Esophagus squamous epithelium (tissue), 4 donors: ENCODE data around the gene BMP7.

Source experiments
- POLR2A ChIP-seq, 4 donors: fragments of 450-650 bp; IDR thresholded peaks; one replicate each; pipeline ENCODE4 v1.6.1; 2017; ENCODE audit warnings: antibody characterized with exemption in 4 of 4, mild to moderate bottlenecking in 4 of 4, moderate library complexity in 3 of 4
- TF ChIP-seq, protein P1 (sequence below), 6 experiments: fragments of 450-650 bp in 4 of 6; fragments of 200-600 bp in 2 of 6; sonication (generic) in 2 of 6; IDR thresholded peaks; one replicate each; pipeline ENCODE4 v1.5.1; 2016 to 2019; ENCODE audit warnings: antibody characterized with exemption in 6 of 6, mild to moderate bottlenecking in 4 of 6, moderate library complexity in 4 of 6

DNA sequence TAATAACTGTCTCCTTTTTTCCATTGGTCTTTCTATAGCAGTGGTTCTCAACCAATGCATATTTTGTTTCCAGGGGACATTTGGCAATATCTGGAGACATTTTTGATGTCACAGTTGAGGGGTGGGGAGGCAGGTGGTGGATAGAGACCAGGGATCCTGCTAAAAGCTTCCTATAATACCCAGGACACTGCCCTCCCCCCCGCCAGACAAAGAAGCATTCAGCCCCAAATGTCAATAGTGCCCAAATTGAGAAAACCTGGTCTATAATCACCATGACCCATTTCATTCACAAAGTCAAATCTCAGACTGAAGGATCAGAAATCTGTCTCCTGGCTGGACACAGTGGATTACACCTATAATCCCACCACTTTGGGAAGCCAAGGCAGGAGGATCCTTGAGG lies 128.8 kb downstream of the BMP7 start:
- TF ChIP-seq, protein P1, sequence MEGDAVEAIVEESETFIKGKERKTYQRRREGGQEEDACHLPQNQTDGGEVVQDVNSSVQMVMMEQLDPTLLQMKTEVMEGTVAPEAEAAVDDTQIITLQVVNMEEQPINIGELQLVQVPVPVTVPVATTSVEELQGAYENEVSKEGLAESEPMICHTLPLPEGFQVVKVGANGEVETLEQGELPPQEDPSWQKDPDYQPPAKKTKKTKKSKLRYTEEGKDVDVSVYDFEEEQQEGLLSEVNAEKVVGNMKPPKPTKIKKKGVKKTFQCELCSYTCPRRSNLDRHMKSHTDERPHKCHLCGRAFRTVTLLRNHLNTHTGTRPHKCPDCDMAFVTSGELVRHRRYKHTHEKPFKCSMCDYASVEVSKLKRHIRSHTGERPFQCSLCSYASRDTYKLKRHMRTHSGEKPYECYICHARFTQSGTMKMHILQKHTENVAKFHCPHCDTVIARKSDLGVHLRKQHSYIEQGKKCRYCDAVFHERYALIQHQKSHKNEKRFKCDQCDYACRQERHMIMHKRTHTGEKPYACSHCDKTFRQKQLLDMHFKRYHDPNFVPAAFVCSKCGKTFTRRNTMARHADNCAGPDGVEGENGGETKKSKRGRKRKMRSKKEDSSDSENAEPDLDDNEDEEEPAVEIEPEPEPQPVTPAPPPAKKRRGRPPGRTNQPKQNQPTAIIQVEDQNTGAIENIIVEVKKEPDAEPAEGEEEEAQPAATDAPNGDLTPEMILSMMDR (IDR thresholded peaks at IDR 0.05): no peak
- no peak for TF ChIP-seq POLR2A (IDR thresholded peaks at IDR 0.05)
